Measurements from ENCODE around the gene ANK2.

Gene ANK2

GRCh38 chr4:113300471-113300928 lies 251.0 kb downstream of the ANK2 start:
- no peak overlapping the region for H3K4me3 ChIP-seq (ENCODE audit: low read length)
- DNase-seq (ENCODE audit: low read depth, low spot score): no peak

- no peak overlapping the region for H3K4me3 ChIP-seq (ENCODE audit: low read length)
- DNase-seq (ENCODE audit: low read depth, low spot score): no peak
Observed at GRCh38 chr4:113302051-113302450, 252.6 kb downstream of the ANK2 start.

GRCh38 chr4:113303315-113303714 lies 253.9 kb downstream of the ANK2 start:
- no peak for DNase-seq (ENCODE audit: low read depth, low spot score)
- no peak overlapping the region for H3K4me3 ChIP-seq (ENCODE audit: low read length)

GRCh38 chr4:113311047-113311446 lies 261.6 kb downstream of the ANK2 start:
- DNase-seq (ENCODE audit: low read depth, low spot score): no peak
- H3K4me3 ChIP-seq (ENCODE audit: low read length): no peak overlapping the region

GRCh38 chr4:113312529-113312928 lies 263.1 kb downstream of the ANK2 start:
- no peak for DNase-seq (ENCODE audit: low read depth, low spot score)
- no peak overlapping the region for H3K4me3 ChIP-seq (ENCODE audit: low read length)

- no peak for DNase-seq (ENCODE audit: low read depth, low spot score)
- no peak overlapping the region for H3K4me3 ChIP-seq (ENCODE audit: low read length)
Observed at GRCh38 chr4:113314426-113314825, 265.0 kb downstream of the ANK2 start.

GRCh38 chr4:113316879-113317278 lies 267.4 kb downstream of the ANK2 start:
- no peak for DNase-seq (ENCODE audit: low read depth, low spot score)
- no peak overlapping the region for H3K4me3 ChIP-seq (ENCODE audit: low read length)

GRCh38 chr4:113317523-113317922 lies 268.1 kb downstream of the ANK2 start:
- H3K4me3 ChIP-seq (ENCODE audit: low read length): no peak overlapping the region
- no peak for DNase-seq (ENCODE audit: low read depth, low spot score)

GRCh38 chr4:113322736-113323135 lies 273.3 kb downstream of the ANK2 start:
- H3K4me3 ChIP-seq (ENCODE audit: low read length): no peak overlapping the region
- no peak for DNase-seq (ENCODE audit: low read depth, low spot score)

GRCh38 chr4:113325876-113326615 lies 276.6 kb downstream of the ANK2 start:
- DNase-seq (ENCODE audit: low read depth, low spot score): no peak
- no peak overlapping the region for H3K4me3 ChIP-seq (ENCODE audit: low read length)

GRCh38 chr4:113327494-113327893 lies 278.0 kb downstream of the ANK2 start:
- no peak overlapping the region for H3K4me3 ChIP-seq (ENCODE audit: low read length)
- DNase-seq (ENCODE audit: low read depth, low spot score): no peak

- no peak overlapping the region for H3K4me3 ChIP-seq (ENCODE audit: low read length)
- no peak for DNase-seq (ENCODE audit: low read depth, low spot score)
Observed at GRCh38 chr4:113328514-113328913, 279.1 kb downstream of the ANK2 start.

- DNase-seq (ENCODE audit: low read depth, low spot score): no peak
Observed at GRCh38 chr4:113330200-113330599, 280.7 kb downstream of the ANK2 start.

GRCh38 chr4:113331811-113332210 lies 282.4 kb downstream of the ANK2 start:
- DNase-seq (ENCODE audit: low read depth, low spot score): no peak
- no peak overlapping the region for H3K4me3 ChIP-seq (ENCODE audit: low read length)

More at GRCh38 chr4:113330200-113330599, 280.7 kb downstream of the ANK2 start:
- H3K4me3 ChIP-seq (ENCODE audit: low read length): no peak overlapping the region

GRCh38 chr4:113332701-113333100 lies 283.2 kb downstream of the ANK2 start:
- H3K4me3 ChIP-seq (ENCODE audit: low read length): no peak overlapping the region
- DNase-seq (ENCODE audit: low read depth, low spot score): no peak

- H3K4me3 ChIP-seq (ENCODE audit: low read length): no peak overlapping the region
- no peak for DNase-seq (ENCODE audit: low read depth, low spot score)
Observed at GRCh38 chr4:113335746-113336145, 286.3 kb downstream of the ANK2 start.

- DNase-seq (ENCODE audit: low read depth, low spot score): no peak
- H3K4me3 ChIP-seq (ENCODE audit: low read length): no peak overlapping the region
Observed at GRCh38 chr4:113336556-113336955, 287.1 kb downstream of the ANK2 start.

- no peak overlapping the region for H3K4me3 ChIP-seq (ENCODE audit: low read length)
- no peak for DNase-seq (ENCODE audit: low read depth, low spot score)
Observed at GRCh38 chr4:113339430-113339813, 290.0 kb downstream of the ANK2 start.

GRCh38 chr4:113344100-113344499 lies 294.6 kb downstream of the ANK2 start:
- DNase-seq (ENCODE audit: low read depth, low spot score): no peak
- H3K4me3 ChIP-seq (ENCODE audit: low read length): no peak overlapping the region

- no peak overlapping the region for H3K4me3 ChIP-seq (ENCODE audit: low read length)
- DNase-seq (ENCODE audit: low read depth, low spot score): no peak
Observed at GRCh38 chr4:113347245-113347644, 297.8 kb downstream of the ANK2 start.

GRCh38 chr4:113349430-113349829 lies 300.0 kb downstream of the ANK2 start:
- no peak overlapping the region for H3K4me3 ChIP-seq (ENCODE audit: low read length)

More at GRCh38 chr4:113349430-113349829, 300.0 kb downstream of the ANK2 start:
- no peak for DNase-seq (ENCODE audit: low read depth, low spot score)

Data from Jurkat, Clone E6-1 (cell line).